H1 (cell line): ENCODE data around the gene FBXO47. TPM values are rescaled to one million over a fixed set of nuclear protein-coding genes. Genes with fewer than 3 reads are reported as not detected.

ENCODE experiments used
- EP300 ChIP-seq, 2 experiments: IDR thresholded peaks; 1 replicate in 1 of 2; 2 replicates in 1 of 2; pipeline ENCODE4 v1.6.1; 2011 to 2012; ENCODE audit warnings: low read depth in 2 of 2, low read length in 2 of 2, mild to moderate bottlenecking in 2 of 2, borderline replicate concordance in 1 of 2, inconsistent platforms in 1 of 2, moderate library complexity in 1 of 2
- GTF2F1 ChIP-seq: IDR thresholded peaks from 2 replicates; pipeline ENCODE4 v1.6.1; 2012; ENCODE audit warnings: low read depth, low read length, improper control_type of control experiment, borderline replicate concordance
- RAD21 ChIP-seq, 2 experiments: IDR thresholded peaks in 1 of 2; conservative IDR thresholded peaks in 1 of 2; 2 replicates each; pipeline ENCODE4 v1.6.1; 2011; ENCODE audit warnings: low read depth in 2 of 2, low read length in 2 of 2, improper control_type of control experiment in 1 of 2, inconsistent platforms in 1 of 2, mild to moderate bottlenecking in 1 of 2, moderate library complexity in 1 of 2
- RXRA ChIP-seq: IDR thresholded peaks from 2 replicates; pipeline ENCODE4 v1.6.1; 2011; ENCODE audit warnings: low read depth, mild to moderate bottlenecking, low read length, moderate library complexity; ENCODE audit not compliant: insufficient read depth
- SAP30 ChIP-seq: fragments of 300-600 bp; sonication (generic); IDR thresholded peaks from 2 replicates; pipeline ENCODE4 v1.7.1; 2012; ENCODE audit warnings: low read length, moderate library complexity, mild to moderate bottlenecking, inconsistent platforms; ENCODE audit not compliant: insufficient read depth, insufficient replicate concordance
- SP1 ChIP-seq: IDR thresholded peaks from 2 replicates; pipeline ENCODE4 v1.6.1; 2011; ENCODE audit warnings: low read depth, low read length
- TCF12 ChIP-seq: IDR thresholded peaks from 2 replicates; pipeline ENCODE4 v1.6.1; 2011; ENCODE audit warnings: low read depth, mild to moderate bottlenecking, low read length
- TEAD4 ChIP-seq: IDR thresholded peaks from 2 replicates; pipeline ENCODE4 v1.6.1; 2012; ENCODE audit warnings: low read depth, low read length, inconsistent platforms, mixed read lengths
- polyA plus RNA-seq, 7 experiments: library from polyadenylated mRNA; depleted of rRNA in 3 of 7; stranded (reverse) in 5 of 7; unstranded in 2 of 7; fragments of >200 nt in 5 of 7; fragments of 200-250 nt in 2 of 7; gene quantifications; 1 replicate in 5 of 7; 2 replicates in 1 of 7; 4 replicates in 1 of 7; pipeline versions ENCODE4 v1.2.1 to v1.2.3, GENCODE V29; 2011 to 2013; ENCODE audit warnings: missing spikeins in 2 of 7, mixed read lengths in 2 of 7
- total RNA-seq: library from RNA; stranded (reverse); fragmentation: NEBNext Ultra II Directional; extraction: Animal tissue kit (Norgen Biotek cat#: 25700); gene quantifications from 2 replicates; pipeline ENCODE4 v1.2.1, GENCODE V29; 2021

FBXO47 gene
- total and polyA plus RNA-seq, 2 of the 8 experiments (the other 6 are each of a cell fraction or from before 2014, with no cell fraction given), result not detected

- TF ChIP-seq SAP30, result no peak
- TF ChIP-seq EP300 (IDR thresholded peaks at IDR 0.05; ENCODE audit: borderline replicate concordance in 1 of 2, low read depth in 2 of 2, low read length in 2 of 2), result no peak
- TF ChIP-seq RAD21 (IDR thresholded peaks at IDR 0.05 in 1 of 2, conservative IDR thresholded peaks at IDR 0.05 in 1 of 2; ENCODE audit: low read depth in 2 of 2, low read length in 2 of 2), result peak in 1 of 2 experiments; percentile 1; a peak in 2 of 4 replicates
- TF ChIP-seq TEAD4, result 0 out of 2 replicates have a peak, but pooled peaks have one; percentile 34
- TF ChIP-seq SP1, result no peak
- no peak for TF ChIP-seq GTF2F1
- TF ChIP-seq RXRA, result no peak
- peak; percentile 59; the same call in 1 of the 2 replicates for TF ChIP-seq TCF12
Observed at GRCh38 chr17:38922538-38923297, 44.5 kb downstream of the FBXO47 start (continued).
